ENCODE data around the gene EXD3. TPM values are rescaled to one million over a fixed set of nuclear protein-coding genes. Genes with fewer than 3 reads are reported as not detected.

EXD3 gene
- total and polyA plus RNA-seq, 9 of the 15 experiments (the other 6 are each of a cell fraction or from before 2014, with no cell fraction given) = 0.29 to 12.5 (median 3.9) TPM

DNA sequence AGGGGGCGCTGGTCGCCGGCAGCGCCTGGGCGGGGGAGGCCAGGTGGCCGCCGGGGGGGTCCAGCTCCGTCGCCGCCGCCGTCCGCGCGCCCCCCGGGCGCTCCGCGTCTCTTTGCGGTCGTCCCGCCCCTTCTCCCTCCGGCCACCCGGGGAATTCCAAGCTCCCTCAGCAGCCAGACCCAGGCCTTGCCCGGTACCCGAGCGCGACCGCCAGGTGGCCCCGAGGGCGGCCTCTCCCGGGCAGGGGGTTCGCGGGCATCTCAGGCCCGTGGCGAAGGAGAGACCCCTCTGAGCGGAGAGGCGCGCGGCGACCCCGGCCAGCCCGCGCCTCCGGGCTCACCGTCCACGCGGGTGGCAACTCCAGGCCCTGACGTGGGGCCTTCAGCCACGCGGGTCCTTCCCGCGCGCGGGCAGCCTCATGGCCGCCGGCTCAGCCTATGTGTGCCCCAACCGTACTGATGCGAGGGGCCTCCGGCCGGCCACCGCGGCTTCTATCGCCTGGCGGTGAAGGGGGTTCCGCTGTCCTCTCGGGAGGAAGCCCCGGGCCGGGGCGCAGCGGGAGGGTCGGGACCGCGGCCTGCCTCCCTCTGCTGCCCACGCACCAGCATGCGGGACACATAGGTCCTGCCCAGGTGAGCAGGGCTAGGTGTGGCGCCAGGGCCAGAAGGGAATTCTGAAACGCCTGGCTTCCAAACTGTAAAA is 120.4 kb downstream of the EXD3 start (continued):
- TF ChIP-seq, protein P1, sequence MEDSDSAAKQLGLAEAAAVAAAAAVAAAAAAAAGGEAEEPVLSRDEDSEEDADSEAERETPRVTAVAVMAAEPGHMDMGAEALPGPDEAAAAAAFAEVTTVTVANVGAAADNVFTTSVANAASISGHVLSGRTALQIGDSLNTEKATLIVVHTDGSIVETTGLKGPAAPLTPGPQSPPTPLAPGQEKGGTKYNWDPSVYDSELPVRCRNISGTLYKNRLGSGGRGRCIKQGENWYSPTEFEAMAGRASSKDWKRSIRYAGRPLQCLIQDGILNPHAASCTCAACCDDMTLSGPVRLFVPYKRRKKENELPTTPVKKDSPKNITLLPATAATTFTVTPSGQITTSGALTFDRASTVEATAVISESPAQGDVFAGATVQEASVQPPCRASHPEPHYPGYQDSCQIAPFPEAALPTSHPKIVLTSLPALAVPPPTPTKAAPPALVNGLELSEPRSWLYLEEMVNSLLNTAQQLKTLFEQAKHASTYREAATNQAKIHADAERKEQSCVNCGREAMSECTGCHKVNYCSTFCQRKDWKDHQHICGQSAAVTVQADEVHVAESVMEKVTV (CRISPR knock-in tag; IDR thresholded peaks at IDR 0.05) = no peak
- TF ChIP-seq ZNF316 (IDR thresholded peaks at IDR 0.05) = no peak
- TF ChIP-seq, protein P2, sequence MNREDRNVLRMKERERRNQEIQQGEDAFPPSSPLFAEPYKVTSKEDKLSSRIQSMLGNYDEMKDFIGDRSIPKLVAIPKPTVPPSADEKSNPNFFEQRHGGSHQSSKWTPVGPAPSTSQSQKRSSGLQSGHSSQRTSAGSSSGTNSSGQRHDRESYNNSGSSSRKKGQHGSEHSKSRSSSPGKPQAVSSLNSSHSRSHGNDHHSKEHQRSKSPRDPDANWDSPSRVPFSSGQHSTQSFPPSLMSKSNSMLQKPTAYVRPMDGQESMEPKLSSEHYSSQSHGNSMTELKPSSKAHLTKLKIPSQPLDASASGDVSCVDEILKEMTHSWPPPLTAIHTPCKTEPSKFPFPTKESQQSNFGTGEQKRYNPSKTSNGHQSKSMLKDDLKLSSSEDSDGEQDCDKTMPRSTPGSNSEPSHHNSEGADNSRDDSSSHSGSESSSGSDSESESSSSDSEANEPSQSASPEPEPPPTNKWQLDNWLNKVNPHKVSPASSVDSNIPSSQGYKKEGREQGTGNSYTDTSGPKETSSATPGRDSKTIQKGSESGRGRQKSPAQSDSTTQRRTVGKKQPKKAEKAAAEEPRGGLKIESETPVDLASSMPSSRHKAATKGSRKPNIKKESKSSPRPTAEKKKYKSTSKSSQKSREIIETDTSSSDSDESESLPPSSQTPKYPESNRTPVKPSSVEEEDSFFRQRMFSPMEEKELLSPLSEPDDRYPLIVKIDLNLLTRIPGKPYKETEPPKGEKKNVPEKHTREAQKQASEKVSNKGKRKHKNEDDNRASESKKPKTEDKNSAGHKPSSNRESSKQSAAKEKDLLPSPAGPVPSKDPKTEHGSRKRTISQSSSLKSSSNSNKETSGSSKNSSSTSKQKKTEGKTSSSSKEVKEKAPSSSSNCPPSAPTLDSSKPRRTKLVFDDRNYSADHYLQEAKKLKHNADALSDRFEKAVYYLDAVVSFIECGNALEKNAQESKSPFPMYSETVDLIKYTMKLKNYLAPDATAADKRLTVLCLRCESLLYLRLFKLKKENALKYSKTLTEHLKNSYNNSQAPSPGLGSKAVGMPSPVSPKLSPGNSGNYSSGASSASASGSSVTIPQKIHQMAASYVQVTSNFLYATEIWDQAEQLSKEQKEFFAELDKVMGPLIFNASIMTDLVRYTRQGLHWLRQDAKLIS (CRISPR knock-in tag; IDR thresholded peaks at IDR 0.05) = no peak
- TF ChIP-seq, protein P3, sequence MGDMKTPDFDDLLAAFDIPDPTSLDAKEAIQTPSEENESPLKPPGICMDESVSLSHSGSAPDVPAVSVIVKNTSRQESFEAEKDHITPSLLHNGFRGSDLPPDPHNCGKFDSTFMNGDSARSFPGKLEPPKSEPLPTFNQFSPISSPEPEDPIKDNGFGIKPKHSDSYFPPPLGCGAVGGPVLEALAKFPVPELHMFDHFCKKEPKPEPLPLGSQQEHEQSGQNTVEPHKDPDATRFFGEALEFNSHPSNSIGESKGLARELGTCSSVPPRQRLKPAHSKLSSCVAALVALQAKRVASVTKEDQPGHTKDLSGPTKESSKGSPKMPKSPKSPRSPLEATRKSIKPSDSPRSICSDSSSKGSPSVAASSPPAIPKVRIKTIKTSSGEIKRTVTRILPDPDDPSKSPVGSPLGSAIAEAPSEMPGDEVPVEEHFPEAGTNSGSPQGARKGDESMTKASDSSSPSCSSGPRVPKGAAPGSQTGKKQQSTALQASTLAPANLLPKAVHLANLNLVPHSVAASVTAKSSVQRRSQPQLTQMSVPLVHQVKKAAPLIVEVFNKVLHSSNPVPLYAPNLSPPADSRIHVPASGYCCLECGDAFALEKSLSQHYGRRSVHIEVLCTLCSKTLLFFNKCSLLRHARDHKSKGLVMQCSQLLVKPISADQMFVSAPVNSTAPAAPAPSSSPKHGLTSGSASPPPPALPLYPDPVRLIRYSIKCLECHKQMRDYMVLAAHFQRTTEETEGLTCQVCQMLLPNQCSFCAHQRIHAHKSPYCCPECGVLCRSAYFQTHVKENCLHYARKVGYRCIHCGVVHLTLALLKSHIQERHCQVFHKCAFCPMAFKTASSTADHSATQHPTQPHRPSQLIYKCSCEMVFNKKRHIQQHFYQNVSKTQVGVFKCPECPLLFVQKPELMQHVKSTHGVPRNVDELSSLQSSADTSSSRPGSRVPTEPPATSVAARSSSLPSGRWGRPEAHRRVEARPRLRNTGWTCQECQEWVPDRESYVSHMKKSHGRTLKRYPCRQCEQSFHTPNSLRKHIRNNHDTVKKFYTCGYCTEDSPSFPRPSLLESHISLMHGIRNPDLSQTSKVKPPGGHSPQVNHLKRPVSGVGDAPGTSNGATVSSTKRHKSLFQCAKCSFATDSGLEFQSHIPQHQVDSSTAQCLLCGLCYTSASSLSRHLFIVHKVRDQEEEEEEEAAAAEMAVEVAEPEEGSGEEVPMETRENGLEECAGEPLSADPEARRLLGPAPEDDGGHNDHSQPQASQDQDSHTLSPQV (IDR thresholded peaks at IDR 0.05) = peak; percentile 85
- no peak for TF ChIP-seq CCAR2 (IDR thresholded peaks at IDR 0.05; ENCODE audit: low read depth, low read length)
- TF ChIP-seq ETV6 (IDR thresholded peaks at IDR 0.05; ENCODE audit: borderline replicate concordance in 1 of 2, low read depth in 2 of 2, low read length in 1 of 2) = no peak
- peak; percentile 92; the same call in 1 of the 2 replicates for TF ChIP-seq ETV6 (CRISPR knock-in tag; IDR thresholded peaks at IDR 0.05; ENCODE audit: borderline replicate concordance)
- TF ChIP-seq ELF4 (CRISPR knock-in tag; IDR thresholded peaks at IDR 0.05) = no peak
- no peak for TF ChIP-seq ATF1 (CRISPR knock-in tag; IDR thresholded peaks at IDR 0.05)
- TF ChIP-seq ATF1 (tag; IDR thresholded peaks at IDR 0.05) = peak; percentile 51
- TF ChIP-seq SNRNP70 (optimal IDR thresholded peaks at IDR 0.05; ENCODE audit: low read depth, low read length) = no peak
- TF ChIP-seq GATAD2B (IDR thresholded peaks at IDR 0.05; ENCODE audit: borderline replicate concordance) = peak; percentile 64; the same call in 1 of the 2 replicates
- TF ChIP-seq POLR2H (tag; IDR thresholded peaks at IDR 0.05; ENCODE audit: low read depth) = no peak
- TF ChIP-seq, protein P4, sequence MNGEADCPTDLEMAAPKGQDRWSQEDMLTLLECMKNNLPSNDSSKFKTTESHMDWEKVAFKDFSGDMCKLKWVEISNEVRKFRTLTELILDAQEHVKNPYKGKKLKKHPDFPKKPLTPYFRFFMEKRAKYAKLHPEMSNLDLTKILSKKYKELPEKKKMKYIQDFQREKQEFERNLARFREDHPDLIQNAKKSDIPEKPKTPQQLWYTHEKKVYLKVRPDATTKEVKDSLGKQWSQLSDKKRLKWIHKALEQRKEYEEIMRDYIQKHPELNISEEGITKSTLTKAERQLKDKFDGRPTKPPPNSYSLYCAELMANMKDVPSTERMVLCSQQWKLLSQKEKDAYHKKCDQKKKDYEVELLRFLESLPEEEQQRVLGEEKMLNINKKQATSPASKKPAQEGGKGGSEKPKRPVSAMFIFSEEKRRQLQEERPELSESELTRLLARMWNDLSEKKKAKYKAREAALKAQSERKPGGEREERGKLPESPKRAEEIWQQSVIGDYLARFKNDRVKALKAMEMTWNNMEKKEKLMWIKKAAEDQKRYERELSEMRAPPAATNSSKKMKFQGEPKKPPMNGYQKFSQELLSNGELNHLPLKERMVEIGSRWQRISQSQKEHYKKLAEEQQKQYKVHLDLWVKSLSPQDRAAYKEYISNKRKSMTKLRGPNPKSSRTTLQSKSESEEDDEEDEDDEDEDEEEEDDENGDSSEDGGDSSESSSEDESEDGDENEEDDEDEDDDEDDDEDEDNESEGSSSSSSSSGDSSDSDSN (IDR thresholded peaks at IDR 0.05; ENCODE audit: borderline replicate concordance in 1 of 2, low read depth in 2 of 2, low read length in 2 of 2) = no peak
